Psoas muscle (tissue), 8 donors: ENCODE data around the gene ANO3. TPM values are rescaled to one million over a fixed set of nuclear protein-coding genes. Genes with fewer than 3 reads are reported as not detected.

Source experiments
- ATAC-seq, 4 donors: fragments of 200-7000 bp; cut with Tn5 transposase; one replicate each; pipeline ENCODE4 v1.9.1; 2020; ENCODE audit warnings: moderate library complexity in 3 of 4, mild to moderate bottlenecking in 2 of 4
- DNase-seq, 2 donors: peaks; one replicate each; pipeline ENCODE4 v3.0.0-alpha.2; 2020
- H3K27ac ChIP-seq: fragments of 200-600 bp; one replicate; pipeline ENCODE4 v1.8.0; 2022
- H3K27me3 ChIP-seq, 3 donors: fragments of 200-600 bp in 1 of 3; one replicate each; pipeline versions ENCODE4 v1.6.1 to v1.8.0; 2013 to 2022; ENCODE audit warnings: low read length in 2 of 3, mild to moderate bottlenecking in 2 of 3, moderate library complexity in 1 of 3; ENCODE audit not compliant: insufficient read depth in 3 of 3
- H3K36me3 ChIP-seq, 2 donors: fragments of 200-600 bp in 1 of 2; one replicate each; pipeline versions ENCODE4 v1.6.1 to v1.8.0; 2013 to 2022; ENCODE audit warnings: low read depth in 1 of 2, mild to moderate bottlenecking in 1 of 2, moderate library complexity in 1 of 2; ENCODE audit not compliant: insufficient read depth in 1 of 2
- H3K4me1 ChIP-seq: fragments of 200-600 bp; one replicate; pipeline ENCODE4 v1.8.0; 2022
- H3K4me3 ChIP-seq: fragments of 200-600 bp; one replicate; pipeline ENCODE4 v1.8.0; 2022; ENCODE audit warnings: mild to moderate bottlenecking
- H3K9me3 ChIP-seq: fragments of 200-600 bp; one replicate; pipeline ENCODE4 v1.8.0; 2022
- CTCF ChIP-seq: fragments of 200-600 bp; IDR thresholded peaks from one replicate; pipeline ENCODE4 v1.8.0; 2022; ENCODE audit warnings: antibody characterized with exemption
- WGBS, 3 donors: extraction: QIAGEN DNeasy Blood & Tissue Kit; methylation state at CpG; one replicate each; pipeline versions ENCODE4 v1.1.6 to v1.1.7; 2013; 5-methylcytosine and 5-hydroxymethylcytosine counted together
- intact Hi-C, 2 donors: fragments of 100-400 bp; cut with DNase I; formaldehyde crosslinking; loops; one replicate each; pipeline versions ENCODE4 v1.11.0 to v1.14.2; 2022
- polyA plus RNA-seq, 3 donors: library from polyadenylated mRNA; stranded (reverse); fragments of 200-250 nt; gene quantifications; one replicate each; pipeline ENCODE4 v1.2.3, GENCODE V29; 2013
- total RNA-seq, 4 donors: library from RNA; stranded (reverse); fragmentation: NEBNext Ultra II Directional in 2 of 4; extraction: Animal tissue kit (Norgen Biotek cat#: 25700) in 2 of 4; gene quantifications; one replicate each; pipeline versions ENCODE4 v1.2.1 to v1.2.4, GENCODE V29; 2021 to 2023
- donor health status: healthy with polysubstance abuse.
- donor health status: DM: no; HTN: no; CAD: no; lungs with moderate emphysema.
- donor health status: Bipolar disorder and iron deficiency.
- donor health status: healthy.
- donor health status: DM: yes; HTN: yes; CAD: no.
- donor health status: DM: no; HTN: no; CAD: no.
- donor health status: DM: no; HTN: no; CAD: no.
- donor health status: DM: yes; HTN: yes; CAD: no.

ANO3 gene
- total and polyA plus RNA-seq, 7 donors: 0.01 TPM; not detected in 6

GRCh38 chr11:26579683-26580082 lies 247.8 kb downstream of the ANO3 start:
- Histone ChIP-seq H3K36me3 (no peaks in the 10 kb centered on the region), H3K9me3 (no peaks in the 10 kb centered on the region), H3K27ac (no peak overlapping the region), H3K27me3 (no peaks in the 10 kb centered on the region), H3K4me1 (no peaks in the 10 kb centered on the region), H3K4me3 (no peak overlapping the region)
- no peak for ATAC-seq
- no peak for DNase-seq
- 45 to 48% (median 45%) methylated on average over 2 of the region's 2 CpGs for WGBS, 3 donors
- intact Hi-C loops: no loop called here
- TF ChIP-seq CTCF: no peak

- no peaks in the 10 kb centered on the region for H3K9me3 ChIP-seq
- H3K36me3 ChIP-seq: no peaks in the 10 kb centered on the region
- no peak overlapping the region for H3K27ac ChIP-seq
- no peak overlapping the region for H3K4me3 ChIP-seq
- no peaks in the 10 kb centered on the region for H3K4me1 ChIP-seq
- no peak for DNase-seq
- 33 to 45% (median 37%) methylated on average over 3 of the region's 3 CpGs for WGBS, 3 donors
- no peak for ATAC-seq
- no peak for TF ChIP-seq CTCF
- intact Hi-C loops: no loop called here
- no peaks in the 10 kb centered on the region for H3K27me3 ChIP-seq
Observed at GRCh38 chr11:26580929-26581328, 249.0 kb downstream of the ANO3 start.

- Histone ChIP-seq H3K36me3 (no peaks in the 10 kb centered on the region), H3K4me3 (no peak overlapping the region), H3K9me3 (no peaks in the 10 kb centered on the region), H3K27me3 (no peaks in the 10 kb centered on the region), H3K4me1 (no peaks in the 10 kb centered on the region), H3K27ac (no peak overlapping the region)
- no peak for TF ChIP-seq CTCF
- no peak for ATAC-seq
- DNase-seq: no peak
- intact Hi-C loops: no loop called here
- 74 to 85% (median 81%) methylated on average over 3 of the region's 3 CpGs for WGBS, 3 donors
Observed at GRCh38 chr11:26583550-26583949, 251.6 kb downstream of the ANO3 start.

GRCh38 chr11:26584818-26585217 lies 252.9 kb downstream of the ANO3 start:
- no peak for TF ChIP-seq CTCF
- intact Hi-C loops: no loop called here
- no peaks in the 10 kb centered on the region for H3K4me1 ChIP-seq
- DNase-seq (no peak), ATAC-seq (no peak)
- no peak overlapping the region for H3K4me3 ChIP-seq
- no peaks in the 10 kb centered on the region for H3K36me3 ChIP-seq
- H3K27me3 ChIP-seq: no peaks in the 10 kb centered on the region
- no peak overlapping the region for H3K27ac ChIP-seq
- H3K9me3 ChIP-seq: no peaks in the 10 kb centered on the region

GRCh38 chr11:26587073-26587472 lies 255.1 kb downstream of the ANO3 start:
- H3K9me3 ChIP-seq: no peaks in the 10 kb centered on the region
- H3K27ac ChIP-seq: no peak overlapping the region
- H3K4me3 ChIP-seq: no peak overlapping the region
- DNase-seq (no peak), ATAC-seq (no peak)
- H3K36me3 ChIP-seq: no peaks in the 10 kb centered on the region
- WGBS, 3 donors: 70 to 79% (median 73%) methylated on average over 2 of the region's 2 CpGs
- intact Hi-C loops: no loop called here
- no peaks in the 10 kb centered on the region for H3K4me1 ChIP-seq
- TF ChIP-seq CTCF: no peak
- H3K27me3 ChIP-seq: no peaks in the 10 kb centered on the region
